HG02610 (cell line): ENCODE measurements around the gene NR3C2.
"Not testable (repeated sequence)": the region's sequence is repeated elsewhere in the genome, so short reads cannot be mapped to it uniquely, and the experiment has no call there.

Experiments used
- ATAC-seq: cut with Tn5 transposase; IDR thresholded peaks from one replicate; pipeline ENCODE4 v1.9.1; 2021; ENCODE audit warnings: mild to moderate bottlenecking, moderate library complexity; ENCODE audit not compliant: unreplicated experiment

Gene NR3C2

DNA sequence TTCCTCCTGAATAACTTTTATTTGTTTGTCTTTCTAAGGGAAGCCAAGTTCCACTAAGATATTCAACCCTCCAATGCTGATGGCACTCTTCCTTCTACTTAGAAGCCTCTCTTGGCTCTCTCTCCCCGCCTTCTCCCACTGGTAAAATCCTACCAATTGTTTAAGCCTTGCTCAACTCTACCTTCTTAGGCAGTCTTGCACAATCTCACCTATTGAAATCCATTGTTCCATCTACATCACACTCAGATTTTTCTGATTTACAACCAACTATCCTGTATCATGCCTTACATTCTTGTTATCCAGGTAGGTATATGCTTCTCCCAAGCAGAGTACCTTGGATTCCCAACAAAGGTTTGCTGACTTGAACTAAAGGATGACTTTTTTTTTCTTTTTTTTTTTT lies 69.1 kb downstream of the NR3C2 start:
- ATAC-seq: no peak

DNA sequence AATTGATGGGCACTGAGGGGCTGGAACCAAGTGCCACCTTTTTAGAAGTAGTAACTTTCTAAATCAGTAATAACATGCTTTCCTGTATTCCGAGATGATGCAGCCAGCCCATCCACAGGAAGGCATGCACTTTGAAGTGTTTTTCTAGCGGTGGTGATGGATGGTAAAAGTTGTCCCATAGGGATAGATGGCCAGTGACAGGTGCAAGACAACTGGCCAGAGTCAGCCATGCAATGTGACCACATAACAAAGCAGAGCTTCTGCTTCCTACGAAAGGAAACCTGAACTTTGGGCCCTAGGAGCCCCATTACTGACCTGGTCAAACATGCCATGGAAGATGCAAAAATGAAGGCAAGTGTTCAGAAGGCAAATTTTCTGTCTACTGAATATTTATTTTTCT lies 72.3 kb downstream of the NR3C2 start:
- ATAC-seq: no peak

DNA sequence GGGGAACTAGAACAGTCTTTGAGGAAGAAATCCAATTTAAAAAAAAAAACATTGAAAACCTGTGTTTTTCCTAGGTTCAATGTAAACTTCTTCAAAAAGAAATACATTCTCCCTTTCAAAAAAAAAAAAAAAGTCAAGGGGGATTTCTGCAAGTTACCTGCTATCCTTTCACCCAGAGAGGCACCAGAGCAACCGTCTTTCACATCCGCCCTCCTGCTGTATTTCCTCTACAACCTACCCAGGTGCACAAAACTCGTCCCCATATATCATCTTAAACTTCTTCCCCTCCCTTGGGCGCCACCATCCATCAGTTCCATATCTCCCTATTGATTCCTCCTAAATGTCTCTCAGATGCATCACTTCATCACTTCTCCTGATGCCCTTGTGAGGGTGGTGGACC lies 74.5 kb downstream of the NR3C2 start:
- ATAC-seq: no peak

DNA sequence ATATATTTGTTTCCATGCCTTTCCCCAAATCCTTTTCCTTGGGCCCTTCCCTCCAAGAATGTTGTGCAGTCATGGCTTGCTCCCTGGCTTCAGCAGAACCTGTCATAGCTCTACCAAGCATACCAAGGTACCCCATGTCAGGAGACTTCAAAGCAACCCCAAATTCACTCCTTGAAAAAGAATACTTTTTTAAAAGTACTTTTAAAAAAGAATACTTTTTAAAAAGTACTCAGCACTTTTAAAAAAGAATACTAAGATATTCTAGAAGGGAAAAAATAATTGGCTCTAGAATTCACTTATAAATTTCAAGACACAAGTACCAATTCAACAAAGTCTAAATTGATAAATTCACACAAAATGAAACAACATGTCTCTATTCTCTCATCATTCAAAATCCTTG lies 76.0 kb downstream of the NR3C2 start:
- ATAC-seq: no peak

DNA sequence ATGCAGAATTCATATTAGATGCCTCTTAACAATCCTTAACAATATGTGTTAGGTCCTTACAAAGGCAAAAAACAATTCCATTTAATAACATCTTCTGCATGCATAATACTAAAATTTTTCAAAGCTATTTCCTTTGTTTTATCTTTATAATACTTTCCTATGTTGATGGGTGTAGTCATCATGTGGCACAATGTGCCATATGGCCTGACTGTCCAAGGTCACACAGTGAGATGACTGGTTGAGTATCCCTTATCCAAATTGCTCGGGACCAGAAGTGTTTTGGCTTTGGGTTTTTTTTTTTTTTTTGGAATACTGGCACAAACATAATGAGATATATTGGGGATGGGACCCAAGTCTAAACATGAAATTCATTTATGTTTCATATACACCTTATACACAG lies 77.7 kb downstream of the NR3C2 start:
- no peak for ATAC-seq

DNA sequence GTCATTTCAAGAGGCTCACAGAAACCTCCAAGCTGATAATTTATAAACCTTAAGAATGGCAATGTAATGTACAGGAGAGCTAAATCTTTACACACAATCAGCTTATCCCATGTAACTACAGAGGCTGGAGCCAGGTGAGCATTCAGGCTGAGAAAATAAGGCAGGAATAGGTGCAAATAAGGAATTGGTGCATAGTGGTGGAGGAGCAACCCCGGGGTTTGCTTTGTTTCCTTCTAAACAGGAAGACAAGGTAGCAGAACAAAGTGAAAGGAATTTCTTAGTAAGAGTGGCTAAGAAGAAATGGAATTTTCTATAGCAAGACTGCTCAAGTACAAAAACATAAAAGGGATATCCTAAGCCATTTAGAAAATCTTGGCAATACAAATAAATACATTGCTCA lies 82.4 kb downstream of the NR3C2 start:
- ATAC-seq: no peak

DNA sequence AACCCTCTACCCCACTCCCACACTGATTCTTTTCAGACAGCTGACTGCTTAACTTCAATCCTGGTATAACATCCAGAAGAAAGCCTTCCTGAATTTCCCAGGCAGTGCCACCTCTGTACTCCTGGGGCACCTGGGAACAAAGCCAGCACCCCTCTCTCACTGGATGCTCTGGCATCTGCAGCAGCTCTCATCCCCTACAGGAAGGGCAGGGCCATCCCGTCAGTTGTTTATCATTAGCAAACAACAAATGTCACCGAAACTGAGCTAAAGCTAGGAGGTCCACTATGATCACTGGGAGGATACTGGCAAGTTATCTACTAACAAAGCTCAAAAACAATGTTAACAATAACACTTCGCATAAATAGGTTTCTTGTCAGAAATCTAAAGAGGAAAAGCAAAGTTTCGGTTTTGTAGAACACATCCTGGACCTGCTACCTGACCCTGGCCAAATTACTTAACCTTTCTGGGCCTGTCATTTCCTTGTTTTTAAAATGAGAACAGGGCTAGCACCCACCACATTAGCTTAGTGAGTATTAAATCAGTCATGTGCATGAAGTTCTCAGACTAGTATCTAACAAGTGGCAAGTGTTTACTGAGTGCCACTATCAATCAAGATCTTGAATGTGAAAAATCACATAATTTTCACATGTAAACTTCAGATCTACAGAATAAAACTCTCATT lies 86.6 kb downstream of the NR3C2 start:
- no peak for ATAC-seq

DNA sequence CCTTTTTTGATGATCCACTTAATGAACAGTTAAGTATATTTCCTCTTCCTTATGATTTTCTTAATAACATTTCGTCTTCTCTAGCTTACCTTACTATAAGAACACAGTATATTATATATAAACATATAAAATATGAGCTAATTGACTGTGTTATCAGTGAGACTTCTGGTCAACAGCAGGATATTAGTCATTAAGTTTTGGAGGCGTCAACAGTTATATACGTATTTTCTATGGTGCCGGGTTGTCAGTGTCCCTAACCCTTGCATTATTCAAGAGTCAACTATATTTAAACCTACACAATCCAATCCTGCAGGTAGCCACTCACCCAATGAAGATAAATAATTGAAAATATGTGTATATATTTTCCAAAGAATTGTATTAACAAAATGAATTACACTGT lies 88.0 kb downstream of the NR3C2 start:
- no peak for ATAC-seq

DNA sequence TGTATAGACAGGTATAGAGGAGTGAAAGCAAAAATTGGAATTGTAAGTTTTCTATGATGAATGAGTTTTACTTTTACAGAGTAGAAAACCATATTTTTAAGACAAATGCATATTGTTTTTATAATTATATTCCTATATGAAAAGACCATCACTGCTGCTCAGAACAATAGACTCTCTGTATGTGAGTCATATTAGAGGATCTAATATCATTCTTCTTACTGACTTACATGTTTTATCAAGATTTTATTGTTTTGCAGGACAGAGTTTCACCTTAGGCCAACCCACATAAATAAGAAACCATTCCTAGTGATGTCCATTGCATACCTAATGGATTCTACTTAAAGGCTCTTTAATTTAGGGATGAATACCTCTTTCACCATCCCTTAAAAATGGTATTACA lies 88.6 kb downstream of the NR3C2 start:
- no peak for ATAC-seq

DNA sequence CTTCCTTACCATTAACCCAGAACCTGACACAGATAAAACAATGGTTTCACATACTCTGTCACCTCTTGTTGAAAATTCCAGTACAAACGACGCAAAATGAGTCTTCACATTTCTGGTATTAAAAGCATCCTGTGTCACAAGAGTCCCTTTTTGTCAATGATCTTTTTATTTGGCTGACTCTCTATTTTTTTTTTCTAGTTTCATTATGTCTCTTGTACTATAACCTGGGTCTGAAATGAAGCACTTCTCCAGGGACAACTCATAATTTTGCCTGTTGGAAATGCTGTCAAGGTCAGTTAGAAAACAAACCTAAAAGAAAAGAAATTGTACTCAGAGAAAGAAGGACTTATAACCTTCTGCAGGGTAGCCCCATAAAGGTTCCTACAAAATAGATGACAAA lies 93.1 kb downstream of the NR3C2 start:
- ATAC-seq: no peak

DNA sequence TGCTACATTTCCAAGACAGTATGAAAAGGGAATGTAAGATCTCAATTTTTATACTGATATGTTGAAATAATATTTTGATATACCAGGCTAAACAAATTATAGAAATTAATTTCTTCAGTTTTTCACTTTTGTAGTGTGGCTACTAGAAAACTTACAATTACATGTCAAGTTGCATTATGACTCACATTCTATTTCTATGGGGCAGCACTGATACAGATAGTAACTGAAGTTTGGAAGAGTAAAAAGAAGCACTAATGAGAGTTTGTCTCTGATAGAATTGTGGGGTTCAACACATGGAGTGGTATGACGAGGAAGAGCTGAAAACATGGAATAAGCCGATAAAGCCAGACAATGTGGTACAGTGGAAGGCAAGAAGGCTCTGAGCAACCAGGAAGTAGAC lies 95.6 kb downstream of the NR3C2 start:
- ATAC-seq: no peak

DNA sequence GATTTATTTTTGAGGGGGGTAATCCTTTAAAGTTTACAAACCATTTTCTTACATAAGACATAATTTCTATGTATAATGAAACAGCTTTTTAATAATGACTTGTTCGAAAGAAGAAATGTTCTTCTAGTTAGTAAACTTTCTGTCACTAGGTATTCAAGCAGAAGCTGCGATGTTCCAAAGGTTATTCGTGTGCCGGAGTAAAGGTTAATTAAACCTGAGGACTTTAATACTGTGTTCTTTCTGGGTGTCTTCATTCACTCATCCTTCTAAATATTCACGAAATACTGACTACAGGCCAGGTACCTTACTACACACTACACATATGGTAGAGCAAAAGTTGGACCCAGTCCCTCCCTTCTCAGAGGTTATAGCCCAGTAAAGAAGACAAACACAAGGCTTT lies 96.7 kb downstream of the NR3C2 start:
- ATAC-seq: no peak

DNA sequence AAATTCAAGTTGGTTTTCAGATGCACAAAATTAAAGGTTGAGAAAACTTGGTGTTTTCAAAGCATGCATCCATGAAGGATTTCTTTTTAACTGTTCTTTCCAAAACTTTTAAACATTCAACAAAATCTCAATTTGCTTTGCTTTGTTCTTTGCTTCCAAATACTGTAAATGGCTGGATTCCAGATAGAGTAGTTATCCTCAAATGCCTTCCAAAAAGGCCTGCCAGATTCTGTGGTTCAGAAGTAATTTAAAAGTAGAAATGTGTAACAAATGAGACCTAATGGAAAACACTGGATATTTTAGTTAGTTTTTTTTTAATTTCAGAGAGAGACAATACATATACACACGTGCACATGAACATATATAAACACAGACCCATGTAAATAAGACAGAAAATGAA lies 97.3 kb downstream of the NR3C2 start:
- no peak for ATAC-seq

DNA sequence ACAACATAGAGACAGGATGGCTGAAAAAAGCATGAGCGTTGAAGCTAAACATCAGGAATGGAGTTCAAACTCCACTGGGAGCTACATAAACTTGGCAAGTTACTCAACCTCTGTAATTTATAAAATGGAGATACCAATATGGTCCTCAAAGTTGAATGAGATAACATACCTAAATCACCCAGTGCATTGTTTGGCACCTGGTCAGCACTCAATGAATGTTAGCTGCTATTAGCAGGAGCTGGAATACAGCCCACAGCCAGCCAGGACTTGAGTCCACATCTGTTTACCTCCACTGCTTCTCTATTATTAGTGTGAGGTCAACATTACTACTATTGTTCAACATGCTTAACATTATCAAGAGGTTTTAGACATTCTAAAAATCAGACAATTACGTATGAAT lies 97.9 kb downstream of the NR3C2 start:
- no peak for ATAC-seq

DNA sequence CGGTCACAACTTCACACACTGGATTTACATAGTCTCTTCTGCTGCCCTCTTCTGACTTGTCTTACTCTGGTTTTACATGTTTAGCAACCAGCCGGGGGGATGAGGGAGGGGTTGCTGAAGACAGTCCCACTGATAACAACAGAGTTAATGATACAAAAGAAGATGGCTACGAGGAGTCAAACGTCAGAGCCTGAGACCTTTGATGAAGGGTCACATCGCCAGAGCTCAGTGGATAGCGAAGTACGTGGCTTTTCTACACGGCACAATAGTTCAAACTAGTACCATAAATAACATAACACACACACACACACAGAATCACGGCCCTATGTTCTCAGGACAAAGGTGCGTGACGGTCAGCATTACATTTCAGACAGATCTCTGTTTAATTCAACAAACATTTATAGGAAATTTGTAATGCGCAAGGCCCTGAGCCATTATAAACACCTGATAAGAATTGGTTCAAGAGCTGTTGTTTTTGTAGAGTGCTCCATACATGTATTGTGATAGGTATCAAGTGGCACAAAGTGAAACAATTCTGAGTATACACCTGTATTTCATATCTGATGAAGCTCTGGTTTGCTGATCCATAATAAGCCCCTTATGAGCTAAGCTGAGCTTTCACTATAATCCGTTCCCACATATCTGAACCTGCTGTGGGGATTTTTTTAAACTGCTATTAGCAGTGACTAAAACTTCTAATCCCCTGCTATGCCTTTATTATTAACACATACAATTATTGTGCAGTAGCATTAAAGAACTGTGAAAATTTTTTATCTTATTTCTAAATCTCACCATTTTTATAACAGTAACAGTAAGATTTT lies 100.0 kb downstream of the NR3C2 start:
- no peak for ATAC-seq

DNA sequence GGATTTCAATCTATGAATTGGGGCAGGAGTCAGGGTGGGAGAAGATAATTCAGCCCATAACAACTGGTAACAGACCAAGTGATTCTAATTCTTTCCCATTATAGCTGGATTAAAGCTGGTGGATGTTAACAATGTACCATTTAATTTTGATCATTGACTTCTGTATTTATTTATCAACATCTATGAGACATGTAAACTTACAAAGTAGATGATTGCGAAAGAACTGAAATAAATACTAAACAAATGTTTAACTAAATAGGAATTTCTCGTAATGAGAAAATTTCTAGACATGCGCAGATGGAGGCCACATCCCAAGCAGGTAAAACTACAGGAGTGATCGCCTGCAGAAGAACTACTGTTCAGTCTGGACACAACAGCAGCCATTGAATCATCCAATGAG lies 107.1 kb downstream of the NR3C2 start:
- ATAC-seq: no peak

DNA sequence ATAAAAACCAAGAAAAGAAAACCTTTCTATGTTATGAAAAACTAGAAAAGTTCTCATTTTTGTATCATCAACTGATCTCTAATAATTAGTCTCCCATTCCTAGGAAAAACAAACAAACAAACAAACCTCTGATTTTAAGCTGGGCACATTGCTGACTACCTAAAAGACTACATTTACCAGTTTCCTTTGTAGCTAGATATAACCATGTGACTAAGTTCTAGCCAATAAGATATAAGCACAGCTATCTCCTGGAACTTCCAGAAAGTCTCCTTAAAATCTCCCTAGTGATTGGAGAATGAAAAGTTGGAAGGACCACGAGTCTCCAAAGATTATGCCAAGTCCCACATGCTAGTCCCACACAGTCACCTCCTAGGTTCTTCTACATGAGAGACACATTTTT lies 108.9 kb downstream of the NR3C2 start:
- no peak for ATAC-seq

DNA sequence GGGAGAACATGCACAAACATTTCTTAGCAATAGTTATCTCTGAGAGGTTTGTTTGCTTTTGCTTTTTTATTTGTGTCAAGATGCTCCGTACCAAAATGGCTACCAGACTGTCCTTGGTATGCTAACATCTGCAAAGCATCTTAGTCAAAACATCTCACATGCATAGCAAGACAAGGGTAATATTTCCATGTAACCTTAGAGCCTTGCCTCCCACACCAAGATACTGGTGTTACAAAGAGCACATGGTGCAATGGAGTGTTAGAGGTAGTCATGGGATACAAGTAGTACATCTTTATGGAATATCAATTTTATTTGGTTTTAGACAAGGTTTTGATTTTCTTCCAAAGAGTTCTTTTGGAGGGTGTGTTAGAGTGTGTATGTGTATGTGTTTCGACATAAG lies 109.7 kb downstream of the NR3C2 start:
- no peak for ATAC-seq

DNA sequence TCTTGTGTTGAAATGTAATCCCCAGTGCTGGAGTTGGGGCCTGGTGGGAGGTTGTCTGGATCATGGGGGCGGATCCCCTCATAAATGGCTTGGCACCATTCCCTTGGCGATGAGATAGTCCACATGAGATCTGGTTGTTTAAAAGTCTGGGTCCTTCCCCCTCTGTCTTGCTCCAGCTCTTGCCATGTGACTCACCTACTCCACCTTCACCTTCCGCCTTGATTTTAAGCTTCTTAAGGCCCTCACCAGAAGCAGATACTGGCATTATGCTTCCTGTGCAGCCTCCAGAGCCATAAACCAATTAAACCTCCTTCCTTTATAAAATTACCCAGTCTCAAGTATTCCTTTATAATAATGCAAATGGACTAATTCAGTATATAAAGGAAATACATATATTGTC lies 111.5 kb downstream of the NR3C2 start:
- no peak for ATAC-seq

DNA sequence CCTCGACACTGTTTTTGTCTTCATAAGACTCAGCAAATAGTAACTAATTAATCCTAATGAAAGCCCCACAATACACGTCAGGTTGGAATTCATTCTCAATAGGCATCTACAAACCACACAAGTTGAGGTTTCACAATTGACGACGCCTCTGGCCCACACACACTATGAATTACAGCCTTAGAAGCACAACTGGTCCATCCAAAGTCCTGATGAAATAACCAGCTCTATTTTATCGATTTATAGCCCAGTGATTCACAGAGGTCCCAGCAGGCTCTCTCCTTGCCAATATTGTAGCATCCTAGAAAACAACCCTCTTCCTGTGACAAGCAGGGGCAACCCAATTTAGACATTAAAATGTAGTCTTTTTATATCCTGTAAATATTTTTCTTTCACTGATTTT lies 112.1 kb downstream of the NR3C2 start:
- no peak for ATAC-seq

DNA sequence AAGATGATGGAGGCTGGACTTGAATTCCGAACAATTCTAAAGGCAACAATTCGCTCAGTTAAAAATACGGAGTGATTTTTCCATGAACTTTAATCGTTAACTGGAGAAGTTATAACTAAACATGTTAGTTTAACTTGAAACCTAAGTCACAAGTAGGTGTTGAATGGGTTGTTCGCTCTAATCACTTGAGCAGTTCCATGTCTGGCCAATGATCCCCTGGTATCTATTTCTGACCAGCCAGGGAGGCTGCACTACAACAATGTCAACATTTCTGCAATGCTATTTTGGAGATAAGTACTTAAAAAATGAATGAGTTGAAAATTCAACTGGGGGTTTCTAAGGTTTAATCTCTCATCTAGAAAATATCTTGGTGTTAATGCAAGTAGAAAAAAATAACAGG lies 112.5 kb downstream of the NR3C2 start:
- ATAC-seq: no peak

DNA sequence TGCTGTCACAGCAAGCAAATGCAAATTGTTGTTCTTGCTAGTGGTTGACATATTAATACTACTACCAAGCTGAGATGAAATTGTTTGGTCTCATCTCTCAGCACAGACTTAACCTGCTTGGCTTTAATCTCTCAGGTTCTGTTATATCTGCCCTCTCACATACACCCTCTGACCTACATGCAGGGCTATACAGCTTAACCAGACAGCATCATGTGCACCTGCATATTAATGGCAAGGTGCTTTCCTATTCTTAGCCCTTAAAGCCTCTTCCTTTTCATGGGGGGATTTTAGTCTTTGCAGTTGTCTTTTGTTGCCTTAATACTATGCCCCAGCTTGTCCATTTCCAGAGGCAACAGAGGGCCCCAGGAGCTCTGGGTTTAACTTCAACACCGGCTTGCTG lies 114.5 kb downstream of the NR3C2 start:
- no peak for ATAC-seq

DNA sequence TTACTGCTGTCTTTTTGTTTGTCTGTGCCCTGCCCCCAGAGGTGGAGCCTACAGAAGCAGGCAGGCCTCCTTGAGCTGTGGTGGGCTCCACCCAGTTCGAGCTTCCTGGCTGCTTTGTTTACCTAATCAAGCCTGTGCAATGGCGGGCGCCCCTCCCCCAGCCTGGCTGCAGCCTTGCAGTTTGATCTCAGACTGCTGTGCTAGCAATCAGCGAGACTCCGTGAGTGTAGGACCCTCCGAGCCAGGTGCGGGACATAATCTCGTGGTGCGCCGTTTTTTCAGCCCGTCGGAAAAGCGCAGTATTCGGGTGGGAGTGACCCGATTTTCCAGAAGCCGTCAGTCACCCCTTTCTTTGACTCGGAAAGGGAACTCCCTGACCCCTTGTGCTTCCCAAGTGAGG lies 118.9 kb downstream of the NR3C2 start:
- not testable (repeated sequence) for ATAC-seq
